ENCODE data around the gene IGF1. TPM values are rescaled to one million over a fixed set of nuclear protein-coding genes. Genes with fewer than 3 reads are reported as not detected.
"Not testable (repeated sequence)": the region's sequence is repeated elsewhere in the genome, so short reads cannot be mapped to it uniquely, and the experiment has no call there.

IGF1 gene
- total RNA-seq, 1 donor from 2014 or later = 0.79 TPM

GRCh38 chr12:102462795-102463465 is 17.4 kb downstream of the IGF1 start:
- peak in 1 of 2 donors; percentile 19 for DNase-seq (ENCODE audit: low read depth in 2 of 2)

GRCh38 chr12:102462386-102462785 is 18.0 kb downstream of the IGF1 start:
- no peak for DNase-seq (ENCODE audit: low read depth in 2 of 2)

- DNase-seq (ENCODE audit: low read depth in 2 of 2) = no peak
Measured at GRCh38 chr12:102461501-102461900, 18.9 kb downstream of the IGF1 start.

- DNase-seq (ENCODE audit: low read depth in 2 of 2) = no peak
Measured at GRCh38 chr12:102459314-102459713, 21.0 kb downstream of the IGF1 start.

GRCh38 chr12:102454808-102455760 is 25.3 kb downstream of the IGF1 start:
- DNase-seq (ENCODE audit: low read depth in 2 of 2) = no peak

- DNase-seq (ENCODE audit: low read depth in 2 of 2) = no peak
Measured at GRCh38 chr12:102454330-102454729, 26.0 kb downstream of the IGF1 start.

GRCh38 chr12:102452605-102453004 is 27.8 kb downstream of the IGF1 start:
- DNase-seq (ENCODE audit: low read depth in 2 of 2) = no peak

- not testable (repeated sequence) for DNase-seq (ENCODE audit: low read depth in 2 of 2)
Measured at GRCh38 chr12:102449018-102449417, 31.3 kb downstream of the IGF1 start.

- DNase-seq (ENCODE audit: low read depth in 2 of 2) = not testable (repeated sequence)
Measured at GRCh38 chr12:102447426-102447825, 32.9 kb downstream of the IGF1 start.

- DNase-seq (ENCODE audit: low read depth in 2 of 2) = no peak
Measured at GRCh38 chr12:102444707-102445106, 35.7 kb downstream of the IGF1 start.

GRCh38 chr12:102444093-102444492 is 36.3 kb downstream of the IGF1 start:
- no peak for DNase-seq (ENCODE audit: low read depth in 2 of 2)

GRCh38 chr12:102441077-102441596 is 39.2 kb downstream of the IGF1 start:
- no peak for DNase-seq (ENCODE audit: low read depth in 2 of 2)

GRCh38 chr12:102439426-102440405 is 40.6 kb downstream of the IGF1 start:
- no peak for DNase-seq (ENCODE audit: low read depth in 2 of 2)

- no peak for DNase-seq (ENCODE audit: low read depth in 2 of 2)
Measured at GRCh38 chr12:102438827-102439210, 41.5 kb downstream of the IGF1 start.

GRCh38 chr12:102438047-102438826 is 42.1 kb downstream of the IGF1 start:
- DNase-seq (ENCODE audit: low read depth in 2 of 2) = peak in 1 of 2 donors; percentile 54

- no peak for DNase-seq (ENCODE audit: low read depth in 2 of 2)
Measured at GRCh38 chr12:102437511-102437910, 42.9 kb downstream of the IGF1 start.

- DNase-seq (ENCODE audit: low read depth in 2 of 2) = peak in 1 of 2 donors; percentile 64
Measured at GRCh38 chr12:102436867-102437266, 43.5 kb downstream of the IGF1 start.

GRCh38 chr12:102435827-102436436 is 44.4 kb downstream of the IGF1 start:
- DNase-seq (ENCODE audit: low read depth in 2 of 2) = no peak

- DNase-seq (ENCODE audit: low read depth in 2 of 2) = peak in 1 of 2 donors; percentile 4
Measured at GRCh38 chr12:102433304-102433703, 47.1 kb downstream of the IGF1 start.

GRCh38 chr12:102430661-102431060 is 49.7 kb downstream of the IGF1 start:
- no peak for DNase-seq (ENCODE audit: low read depth in 2 of 2)

All from lung microvascular endothelial cell (primary cell).